OCI-LY3 (cell line): ENCODE results near the gene FANCC.

Source experiments
- H2AFZ ChIP-seq: fragments of 200-600, 300-600 bp; shearing (Covaris generic); 2 replicates; pipeline ENCODE4 v1.6.0; 2014; ENCODE audit warnings: antibody characterized with exemption, low read depth, low read length
- H3K27ac ChIP-seq: fragments of 200-600, 300-600 bp; sonication (generic); 2 replicates; pipeline ENCODE4 v1.5.1; 2014; ENCODE audit warnings: mild to moderate bottlenecking, low read length, moderate library complexity, mixed read lengths
- H3K27me3 ChIP-seq: fragments of 200-600, 300-600 bp; sonication (generic); 2 replicates; pipeline ENCODE4 v1.6.1; 2014; ENCODE audit warnings: low read depth, low read length, mixed read lengths
- H3K36me3 ChIP-seq: fragments of 200-600, 300-600 bp; sonication (generic); replicated peaks from 2 replicates; pipeline ENCODE3; 2014; ENCODE audit warnings: low read depth, low read length, mixed read lengths
- H3K4me1 ChIP-seq: fragments of 300-600, 200-600 bp; sonication (generic); 2 replicates; pipeline ENCODE4 v1.6.1; 2014; ENCODE audit warnings: low read length, mixed read lengths
- H3K4me2 ChIP-seq: fragments of 200-600, 300-600 bp; sonication (generic); 2 replicates; pipeline ENCODE4 v1.6.1; 2014; ENCODE audit warnings: low read length, mixed read lengths
- H3K4me3 ChIP-seq: fragments of 300-600, 200-600 bp; sonication (generic); 2 replicates; pipeline ENCODE4 v1.5.1; 2014; ENCODE audit warnings: antibody characterized with exemption, mild to moderate bottlenecking, low read length, moderate library complexity
- H3K79me2 ChIP-seq: fragments of 300-600, 200-600 bp; shearing (Covaris generic); 2 replicates; pipeline ENCODE4 v1.6.1; 2014; ENCODE audit warnings: mild to moderate bottlenecking, low read length, mixed read lengths
- H3K9ac ChIP-seq: fragments of 300-600, 200-600 bp; shearing (Covaris generic); 2 replicates; pipeline ENCODE4 v1.6.0; 2014; ENCODE audit warnings: mild to moderate bottlenecking, low read length, moderate library complexity
- H3K9me3 ChIP-seq: fragments of 200-600, 300-600 bp; shearing (Covaris generic); 2 replicates; pipeline ENCODE4 v1.6.1; 2014; ENCODE audit warnings: low read length, mixed read lengths; ENCODE audit not compliant: insufficient read depth
- H4K20me1 ChIP-seq: fragments of 200-600, 300-600 bp; sonication (generic); 2 replicates; pipeline ENCODE4 v1.6.1; 2016; ENCODE audit warnings: low read length, mixed read lengths; ENCODE audit not compliant: insufficient read depth
- EZH2phosphoT487 ChIP-seq: fragments of 200-600 bp; shearing (Covaris generic); IDR thresholded peaks from 2 replicates; pipeline ENCODE4 v1.6.1; 2018; ENCODE audit warnings: antibody characterized with exemption, mixed run types, low read depth
- TF ChIP-seq, protein P1 (sequence below): fragments of 200-600, 300-600 bp; sonication (generic); IDR thresholded peaks from 2 replicates; pipeline ENCODE4 v1.5.1; 2014; ENCODE audit warnings: antibody characterized with exemption, low read length, low read depth

Gene FANCC

DNA sequence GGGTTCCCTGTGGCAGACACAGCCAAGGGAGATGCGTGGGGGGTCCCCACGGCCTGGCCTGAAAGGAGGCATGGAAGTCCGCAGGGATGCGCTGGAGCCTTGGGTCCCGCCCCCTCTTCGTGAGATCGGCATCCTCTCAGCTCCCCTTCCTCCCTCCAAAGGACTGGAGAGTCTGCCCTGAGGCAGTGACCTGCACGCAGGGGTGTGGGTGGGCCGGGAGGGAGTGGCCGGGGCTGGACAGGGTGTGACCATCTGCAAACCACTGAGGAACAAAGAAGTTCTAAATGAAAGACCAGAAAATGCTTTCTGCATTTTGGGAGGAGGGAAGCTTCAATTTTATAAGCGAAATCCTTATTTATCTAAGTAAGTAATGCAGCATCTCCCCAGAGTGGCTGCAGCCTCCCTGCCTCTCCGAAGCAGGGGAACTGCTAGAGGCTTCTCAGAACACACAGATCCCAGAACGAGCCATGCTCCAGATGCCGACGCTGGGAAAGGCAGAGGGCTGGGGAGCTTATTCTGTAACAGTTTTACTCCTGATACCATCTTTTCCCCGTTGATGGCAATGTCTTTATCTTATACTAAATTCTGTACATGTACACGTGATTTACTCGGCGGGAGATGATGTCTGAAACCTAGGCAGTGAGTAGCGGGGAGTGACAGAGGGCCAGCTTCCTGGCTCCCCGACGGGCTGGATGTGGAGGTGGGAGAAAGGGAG, 221.7 kb downstream of the FANCC start:
- no peak overlapping the region for H3K9ac ChIP-seq
- no peaks in the 10 kb centered on the region for H3K4me1 ChIP-seq
- H3K27ac ChIP-seq, result no peak overlapping the region
- H3K27me3 ChIP-seq, result no peaks in the 10 kb centered on the region
- no peaks in the 10 kb centered on the region for H3K9me3 ChIP-seq
- H3K36me3 ChIP-seq, result no peaks in the 10 kb centered on the region
- no peaks in the 10 kb centered on the region for H3K79me2 ChIP-seq
- H3K4me2 ChIP-seq, result no peak overlapping the region
- TF ChIP-seq, protein P1, sequence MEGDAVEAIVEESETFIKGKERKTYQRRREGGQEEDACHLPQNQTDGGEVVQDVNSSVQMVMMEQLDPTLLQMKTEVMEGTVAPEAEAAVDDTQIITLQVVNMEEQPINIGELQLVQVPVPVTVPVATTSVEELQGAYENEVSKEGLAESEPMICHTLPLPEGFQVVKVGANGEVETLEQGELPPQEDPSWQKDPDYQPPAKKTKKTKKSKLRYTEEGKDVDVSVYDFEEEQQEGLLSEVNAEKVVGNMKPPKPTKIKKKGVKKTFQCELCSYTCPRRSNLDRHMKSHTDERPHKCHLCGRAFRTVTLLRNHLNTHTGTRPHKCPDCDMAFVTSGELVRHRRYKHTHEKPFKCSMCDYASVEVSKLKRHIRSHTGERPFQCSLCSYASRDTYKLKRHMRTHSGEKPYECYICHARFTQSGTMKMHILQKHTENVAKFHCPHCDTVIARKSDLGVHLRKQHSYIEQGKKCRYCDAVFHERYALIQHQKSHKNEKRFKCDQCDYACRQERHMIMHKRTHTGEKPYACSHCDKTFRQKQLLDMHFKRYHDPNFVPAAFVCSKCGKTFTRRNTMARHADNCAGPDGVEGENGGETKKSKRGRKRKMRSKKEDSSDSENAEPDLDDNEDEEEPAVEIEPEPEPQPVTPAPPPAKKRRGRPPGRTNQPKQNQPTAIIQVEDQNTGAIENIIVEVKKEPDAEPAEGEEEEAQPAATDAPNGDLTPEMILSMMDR, result no peak
- TF ChIP-seq EZH2phosphoT487, result no peak
- no peak overlapping the region for H3K4me3 ChIP-seq
- H4K20me1 ChIP-seq, result no peaks in the 10 kb centered on the region
- H2AFZ ChIP-seq, result no peak overlapping the region

DNA sequence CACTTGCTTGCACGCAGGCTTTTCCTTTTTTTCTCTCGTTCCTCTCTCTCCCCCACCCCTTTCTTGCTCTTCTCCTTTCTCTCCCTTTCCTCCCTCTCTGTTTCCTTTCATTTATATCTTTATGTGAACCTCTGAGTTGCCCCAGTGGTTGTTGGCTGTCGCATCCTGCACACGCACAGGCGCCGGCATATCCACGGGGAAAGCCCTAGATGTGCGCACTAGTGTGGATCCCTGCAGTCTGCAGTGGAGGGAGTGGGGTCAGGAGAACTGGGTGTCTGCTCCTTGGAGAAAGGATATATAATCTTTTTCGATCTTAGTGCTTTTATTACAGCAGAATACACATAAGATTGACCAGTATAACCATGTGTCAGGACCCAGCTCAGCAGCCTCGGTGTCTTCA, 223.5 kb downstream of the FANCC start:
- no peak overlapping the region for H3K4me2 ChIP-seq
- H3K4me3 ChIP-seq, result no peak overlapping the region
- no peak overlapping the region for H3K9ac ChIP-seq
- H4K20me1 ChIP-seq, result no peaks in the 10 kb centered on the region
- H3K27me3 ChIP-seq, result no peaks in the 10 kb centered on the region
- no peaks in the 10 kb centered on the region for H3K9me3 ChIP-seq
- no peaks in the 10 kb centered on the region for H3K79me2 ChIP-seq
- TF ChIP-seq, protein P1, result no peak
- no peak for TF ChIP-seq EZH2phosphoT487
- no peaks in the 10 kb centered on the region for H3K36me3 ChIP-seq
- H3K4me1 ChIP-seq, result peaks cover 16% of the 10 kb centered on the region
- no peak overlapping the region for H3K27ac ChIP-seq
- no peak overlapping the region for H2AFZ ChIP-seq

DNA sequence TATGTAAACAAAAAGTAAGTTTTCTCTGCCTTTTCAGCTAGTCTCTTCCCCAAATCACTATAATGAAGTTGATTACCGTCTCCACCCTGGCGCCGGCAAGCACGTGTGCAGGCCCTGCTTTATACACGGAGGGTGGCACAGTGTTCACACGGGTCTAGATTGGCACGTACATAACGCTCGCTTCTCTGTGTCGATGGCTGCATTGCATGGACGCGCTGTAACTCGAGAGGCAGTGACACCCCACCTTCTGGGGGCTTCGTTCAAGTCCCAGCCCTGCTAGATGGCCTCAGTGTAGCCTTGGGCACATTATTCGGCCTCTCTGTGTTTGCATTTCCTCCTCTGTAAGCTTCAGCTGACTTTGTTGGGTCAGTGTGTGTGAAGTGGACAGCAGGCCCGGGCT, 223.9 kb downstream of the FANCC start:
- H3K27me3 ChIP-seq, result no peaks in the 10 kb centered on the region
- H4K20me1 ChIP-seq, result no peaks in the 10 kb centered on the region
- TF ChIP-seq, protein P1, result no peak
- TF ChIP-seq EZH2phosphoT487, result no peak
- no peaks in the 10 kb centered on the region for H3K9me3 ChIP-seq
- no peaks in the 10 kb centered on the region for H3K79me2 ChIP-seq
- H2AFZ ChIP-seq, result no peak overlapping the region
- no peak overlapping the region for H3K4me2 ChIP-seq
- no peak overlapping the region for H3K4me3 ChIP-seq
- H3K27ac ChIP-seq, result no peak overlapping the region
- H3K4me1 ChIP-seq, result peaks cover 16% of the 10 kb centered on the region
- no peaks in the 10 kb centered on the region for H3K36me3 ChIP-seq
- H3K9ac ChIP-seq, result no peak overlapping the region

DNA sequence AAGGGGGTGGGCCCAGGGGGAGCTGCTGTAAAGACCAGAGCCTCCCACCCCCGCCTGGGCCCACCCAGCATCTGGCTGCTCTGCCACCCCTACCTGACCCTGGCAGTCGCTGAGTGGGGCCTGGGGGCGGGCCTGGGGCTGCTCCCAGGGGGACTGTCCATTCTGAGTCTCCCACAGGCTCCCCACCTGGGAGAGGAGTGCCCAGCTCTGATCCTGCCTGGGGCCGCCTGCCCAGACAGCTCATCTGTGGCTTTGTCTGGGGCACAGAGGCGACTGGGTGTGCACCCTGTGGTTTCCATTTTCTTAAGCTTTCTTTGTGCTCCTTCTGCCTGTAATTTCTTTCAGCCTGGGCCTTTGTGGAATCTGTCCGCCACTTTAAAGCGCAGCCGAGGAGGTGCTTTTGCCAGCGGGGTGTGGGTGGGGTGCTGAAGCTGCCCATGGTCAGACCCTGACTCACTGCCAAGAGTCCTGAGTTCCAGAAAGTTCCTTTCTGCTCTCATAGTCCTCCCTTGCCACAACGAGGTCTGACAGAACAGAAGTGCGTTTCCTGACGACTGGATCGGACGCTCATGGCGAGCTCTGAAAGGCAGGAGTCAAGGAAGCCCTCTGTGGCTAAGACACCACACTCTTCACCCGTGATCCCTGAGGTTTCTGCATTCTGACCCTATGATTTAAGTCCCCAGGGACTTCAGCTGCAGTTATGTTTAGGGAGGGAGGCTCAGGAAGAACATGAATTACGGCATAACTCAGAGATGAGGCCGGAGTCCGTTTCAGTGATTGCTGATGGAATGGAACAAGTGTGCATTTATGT, 225.0 kb downstream of the FANCC start:
- Histone ChIP-seq H3K9me3 (no peaks in the 10 kb centered on the region), H3K4me2 (no peak overlapping the region), H3K4me1 (peaks cover 16% of the 10 kb centered on the region), H3K4me3 (no peak overlapping the region), H3K9ac (no peak overlapping the region), H3K36me3 (no peaks in the 10 kb centered on the region), H2AFZ (no peak overlapping the region), H3K27me3 (no peaks in the 10 kb centered on the region), H4K20me1 (no peaks in the 10 kb centered on the region), H3K27ac (no peak overlapping the region), H3K79me2 (no peaks in the 10 kb centered on the region)
- TF ChIP-seq EZH2phosphoT487, result no peak
- TF ChIP-seq, protein P1, result no peak
